Osteoblast (primary cell): ENCODE measurements around the gene PRKAG2. TPM values are rescaled to one million over a fixed set of nuclear protein-coding genes. Genes with fewer than 3 reads are reported as not detected.
A peak's percentile ranks its signal among the peaks of the same experiment; 100 is the strongest.

Experiments used
- DNase-seq: peaks from one replicate; pipeline ENCODE4 v3.0.0; 2011; ENCODE audit warnings: low spot score, mixed read lengths; ENCODE audit not compliant: insufficient read length; ENCODE audit errors: missing footprints
- H2AFZ ChIP-seq: 2 replicates; pipeline ENCODE4 v1.6.0; 2011; ENCODE audit warnings: mild to moderate bottlenecking, low read length
- H3K27ac ChIP-seq: 2 replicates; pipeline ENCODE4 v1.5.1; 2011; ENCODE audit warnings: mild to moderate bottlenecking, low read depth, low read length, moderate library complexity
- H3K27me3 ChIP-seq: 2 replicates; pipeline ENCODE4 v1.6.0; 2012; ENCODE audit warnings: mild to moderate bottlenecking, control low read depth, inconsistent platforms, low read length, moderate library complexity; ENCODE audit not compliant: insufficient read depth
- H3K36me3 ChIP-seq: 2 replicates; pipeline ENCODE4 v1.5.1; 2011; ENCODE audit warnings: mild to moderate bottlenecking, low read length, control low read depth, moderate library complexity; ENCODE audit not compliant: insufficient read depth
- H3K4me1 ChIP-seq: 2 replicates; pipeline ENCODE4 v1.5.1; 2011; ENCODE audit warnings: mild to moderate bottlenecking, low read length, control low read depth, moderate library complexity; ENCODE audit not compliant: insufficient read depth
- H3K4me2 ChIP-seq: 2 replicates; pipeline ENCODE4 v1.6.0; 2011; ENCODE audit warnings: mild to moderate bottlenecking, low read length; ENCODE audit not compliant: insufficient read depth
- H3K4me3 ChIP-seq: fragments of 200-600 bp; sonication (generic); 3 replicates; pipeline ENCODE4 v1.5.1; 2012; ENCODE audit warnings: mild to moderate bottlenecking, low read length, inconsistent platforms; ENCODE audit not compliant: insufficient read depth
- H3K79me2 ChIP-seq: 2 replicates; pipeline ENCODE4 v1.6.0; 2012; ENCODE audit warnings: mild to moderate bottlenecking, low read length, control low read depth, inconsistent platforms; ENCODE audit not compliant: insufficient read depth
- H3K9me3 ChIP-seq: 2 replicates; pipeline ENCODE4 v1.5.1; 2011; ENCODE audit warnings: low read depth, low read length, control low read depth
- H4K20me1 ChIP-seq: 2 replicates; pipeline ENCODE4 v1.6.0; 2012; ENCODE audit warnings: mild to moderate bottlenecking, low read length, control low read depth; ENCODE audit not compliant: insufficient read depth
- CTCF ChIP-seq: IDR thresholded peaks from 2 replicates; pipeline ENCODE4 v1.5.1; 2011; ENCODE audit warnings: mild to moderate bottlenecking, low read depth, low read length, moderate library complexity; ENCODE audit errors: extremely low read depth
- total RNA-seq: library from RNA; depleted of rRNA; stranded (reverse); fragments of >200 nt; gene quantifications from 2 replicates; pipeline ENCODE4 v1.2.3, GENCODE V29; 2012

Gene PRKAG2
- total RNA-seq, 1 donor: 20.6 TPM

DNA sequence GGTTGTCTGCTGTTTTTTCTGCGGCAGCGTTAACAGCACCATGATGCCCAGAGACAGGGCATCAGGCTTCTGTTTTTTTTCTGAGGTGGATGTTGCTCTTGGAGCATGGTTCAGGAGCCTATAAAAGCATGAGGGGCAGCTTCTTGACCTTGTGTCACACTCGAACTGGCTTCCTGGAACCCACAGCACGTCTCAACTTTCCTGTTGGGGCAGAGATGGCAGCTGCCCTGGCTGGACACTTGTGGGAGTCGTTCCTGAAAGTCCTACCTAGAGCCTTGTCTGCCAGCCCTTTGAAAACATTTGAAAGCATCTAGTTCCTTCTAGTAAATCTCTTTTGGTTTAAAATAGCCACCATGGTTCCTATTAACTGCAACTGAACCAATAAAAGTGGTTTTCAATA, 28.9 kb upstream of the PRKAG2 start:
- Histone ChIP-seq H3K4me3 (no peak overlapping the region), H3K27me3 (peaks cover 36% of the 10 kb centered on the region), H3K4me2 (no peak overlapping the region), H3K9me3 (no peaks in the 10 kb centered on the region), H4K20me1 (no peaks in the 10 kb centered on the region), H3K27ac (no peak overlapping the region), H2AFZ (no peak overlapping the region), H3K4me1 (no peaks in the 10 kb centered on the region), H3K79me2 (no peaks in the 10 kb centered on the region), H3K36me3 (no peaks in the 10 kb centered on the region)
- TF ChIP-seq CTCF: no peak
- DNase-seq: no peak

- Histone ChIP-seq H3K27ac (no peak overlapping the region), H3K4me2 (no peak overlapping the region), H3K4me1 (no peaks in the 10 kb centered on the region), H2AFZ (no peak overlapping the region), H3K27me3 (peaks cover 40% of the 10 kb centered on the region), H4K20me1 (no peaks in the 10 kb centered on the region), H3K79me2 (no peaks in the 10 kb centered on the region), H3K4me3 (no peak overlapping the region), H3K36me3 (no peaks in the 10 kb centered on the region), H3K9me3 (no peaks in the 10 kb centered on the region)
- no peak for TF ChIP-seq CTCF
- DNase-seq: no peak
Measured at GRCh38 chr7:151905353-151905752, 28.4 kb upstream of the PRKAG2 start.

GRCh38 chr7:151904270-151904669, 27.4 kb upstream of the PRKAG2 start:
- Histone ChIP-seq H2AFZ (no peak overlapping the region), H3K4me2 (no peak overlapping the region), H3K27ac (no peak overlapping the region), H3K9me3 (no peaks in the 10 kb centered on the region), H4K20me1 (no peaks in the 10 kb centered on the region), H3K27me3 (peaks cover 40% of the 10 kb centered on the region), H3K36me3 (no peaks in the 10 kb centered on the region), H3K4me1 (no peaks in the 10 kb centered on the region), H3K79me2 (no peaks in the 10 kb centered on the region), H3K4me3 (no peak overlapping the region)
- TF ChIP-seq CTCF: no peak
- DNase-seq: no peak

DNA sequence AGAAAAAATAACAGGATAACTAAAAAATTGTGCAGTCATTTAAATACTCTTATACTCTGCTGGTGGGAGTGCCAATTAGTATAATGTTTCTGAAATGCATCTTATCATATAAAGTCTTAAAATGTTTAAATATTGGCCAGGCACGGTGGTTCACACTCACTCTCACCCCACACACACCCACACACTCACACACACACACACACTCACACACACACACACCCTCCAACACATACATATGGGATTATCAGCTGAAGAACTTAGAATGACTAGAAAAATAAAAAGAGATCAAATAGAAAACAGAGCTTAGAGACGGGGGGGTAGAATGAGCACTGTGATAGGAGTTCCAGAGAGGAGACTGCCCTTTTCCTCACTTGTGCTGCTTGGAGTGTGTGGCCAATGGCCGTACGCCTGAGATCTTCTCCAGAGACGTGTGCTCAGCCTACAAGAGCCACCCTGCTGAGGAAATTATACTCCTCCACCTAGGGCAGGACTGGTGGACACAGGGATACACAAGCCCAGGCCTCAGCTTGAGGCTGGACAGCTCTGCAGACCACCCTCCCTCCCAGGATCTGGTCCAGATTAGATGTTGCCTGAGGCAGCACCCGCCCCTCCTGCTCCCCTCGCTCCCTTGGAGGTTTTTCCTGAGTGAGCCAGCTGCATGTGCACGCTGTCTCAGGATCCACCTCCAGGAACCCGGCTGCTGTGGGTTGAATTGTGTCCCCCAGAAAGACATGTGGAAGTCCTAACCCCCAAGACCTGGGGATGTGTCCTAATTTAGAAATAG, 26.5 kb upstream of the PRKAG2 start:
- Histone ChIP-seq H3K9me3 (no peaks in the 10 kb centered on the region), H3K4me2 (no peak overlapping the region), H3K4me1 (no peaks in the 10 kb centered on the region), H3K27me3 (peaks cover 38% of the 10 kb centered on the region), H3K27ac (no peak overlapping the region), H3K4me3 (no peak overlapping the region), H3K79me2 (no peaks in the 10 kb centered on the region), H2AFZ (no peak overlapping the region), H4K20me1 (no peaks in the 10 kb centered on the region), H3K36me3 (no peaks in the 10 kb centered on the region)
- DNase-seq: peak; percentile 43
- TF ChIP-seq CTCF: no peak
